ENCODE data around the gene ATG7.

ATG7 gene

GRCh38 chr3:11560746-11561145 is 288.5 kb downstream of the ATG7 start:
- no peak for TF ChIP-seq ZNF184 (tag by site-specific recombination; IDR thresholded peaks at IDR 0.05)
- no peak for TF ChIP-seq YY2 (tag by site-specific recombination; IDR thresholded peaks at IDR 0.05)
- TF ChIP-seq ZNF140 (tag by site-specific recombination; IDR thresholded peaks at IDR 0.05), result no peak
- no peak for TF ChIP-seq ZNF354C (tag by site-specific recombination; IDR thresholded peaks at IDR 0.05; ENCODE audit: borderline replicate concordance, low read depth)
- TF ChIP-seq ZNF639 (tag by site-specific recombination; IDR thresholded peaks at IDR 0.05), result no peak
- no peak for TF ChIP-seq ZNF211 (tag by site-specific recombination; IDR thresholded peaks at IDR 0.05; ENCODE audit: low read depth)
- TF ChIP-seq ZNF114 (tag by site-specific recombination; IDR thresholded peaks at IDR 0.05), result no peak
- no peak for TF ChIP-seq ZNF292 (tag by site-specific recombination; IDR thresholded peaks at IDR 0.05; ENCODE audit: borderline replicate concordance, low read depth)
- no peak overlapping the region for H3K4me3 ChIP-seq (ENCODE audit: low read depth, low read length)
- H3K36me3 ChIP-seq (ENCODE audit: control insufficient read depth in 2 of 2, insufficient read depth in 1 of 2, low read length in 2 of 2), result peaks cover 0 to 52% of the 10 kb centered on the region in 2 experiments; a peak in 1 of 3 replicates
- peaks cover 5% of the 10 kb centered on the region; the same call in 1 of the 2 replicates for H3K4me1 ChIP-seq (ENCODE audit: control insufficient read depth, insufficient read depth, low read length)
- POLR2A ChIA-PET, result no interaction called here
- no peak overlapping the region for H3K27ac ChIP-seq (ENCODE audit: extremely low read depth, low read depth, low read length)
- no peaks in the 10 kb centered on the region for H3K9me3 ChIP-seq (ENCODE audit: control insufficient read depth, insufficient read depth, low read depth, low read length)
- CTCF ChIA-PET, result interaction anchor here (0.7 to 0.8 kb wide), 3 partner anchors 27 to 205 kb away, joined by 3 to 4 read pairs (median 3); no protein-coding TSS in a partner anchor

- CTCF ChIA-PET, result interaction anchor here (0.6 kb wide), 1 partner anchor 213 kb away, joined by 4 read pairs; no protein-coding TSS in a partner anchor
- no peaks in the 10 kb centered on the region for H3K4me1 ChIP-seq (ENCODE audit: control insufficient read depth, insufficient read depth, low read length)
- no peak overlapping the region for H3K27ac ChIP-seq (ENCODE audit: extremely low read depth, low read depth, low read length)
- peak; percentile 89 for TF ChIP-seq ZIC2 (tag by site-specific recombination; IDR thresholded peaks at IDR 0.05)
- no peak for TF ChIP-seq ATF2 (tag by site-specific recombination; IDR thresholded peaks at IDR 0.05; ENCODE audit: low read depth)
- TF ChIP-seq ZBTB6 (tag by site-specific recombination; IDR thresholded peaks at IDR 0.05), result 0 out of 2 replicates have a peak, but pooled peaks have one; percentile 30
- TF ChIP-seq FEZF1 (tag by site-specific recombination; IDR thresholded peaks at IDR 0.05), result no peak
- TF ChIP-seq ZNF580 (tag by site-specific recombination; IDR thresholded peaks at IDR 0.05), result no peak
- H3K9me3 ChIP-seq (ENCODE audit: control insufficient read depth, insufficient read depth, low read depth, low read length), result no peaks in the 10 kb centered on the region
- peaks cover 0 to 56% of the 10 kb centered on the region in 2 experiments; a peak in 2 of 3 replicates for H3K36me3 ChIP-seq (ENCODE audit: control insufficient read depth in 2 of 2, insufficient read depth in 1 of 2, low read length in 2 of 2)
- POLR2A ChIA-PET, result interaction anchor here (0.6 kb wide), 1 partner anchor 37 kb away, joined by 3 read pairs; no protein-coding TSS in a partner anchor
- H3K4me3 ChIP-seq (ENCODE audit: low read depth, low read length), result no peak overlapping the region
These were observed 290.2 kb downstream of the ATG7 start for GRCh38 chr3:11562277-11562881.

- Histone ChIP-seq H3K9me3 (ENCODE audit: control insufficient read depth, insufficient read depth, low read depth, low read length) (no peaks in the 10 kb centered on the region), H3K4me3 (ENCODE audit: low read depth, low read length) (no peak overlapping the region), H3K27ac (ENCODE audit: extremely low read depth, low read depth, low read length) (no peak overlapping the region), H3K4me1 (ENCODE audit: control insufficient read depth, insufficient read depth, low read length) (no peaks in the 10 kb centered on the region), H3K36me3 (ENCODE audit: control insufficient read depth in 2 of 2, insufficient read depth in 1 of 2, low read length in 2 of 2) (peaks cover 0 to 52% of the 10 kb centered on the region in 2 experiments; a peak in 2 of 3 replicates)
- POLR2A ChIA-PET, result no interaction called here
- TF ChIP-seq ZNF24 (tag by site-specific recombination; IDR thresholded peaks at IDR 0.05) (no peak), ZNF391 (tag by site-specific recombination; IDR thresholded peaks at IDR 0.05; ENCODE audit: borderline replicate concordance, low read depth) (no peak), ZFP41 (tag by site-specific recombination; IDR thresholded peaks at IDR 0.05; ENCODE audit: borderline replicate concordance) (no peak), SALL2 (tag by site-specific recombination; IDR thresholded peaks at IDR 0.05; ENCODE audit: borderline replicate concordance) (no peak), ZNF211 (tag by site-specific recombination; IDR thresholded peaks at IDR 0.05; ENCODE audit: low read depth) (no peak), ZNF184 (tag by site-specific recombination; IDR thresholded peaks at IDR 0.05) (no peak), ZNF19 (tag by site-specific recombination; IDR thresholded peaks at IDR 0.05; ENCODE audit: low read depth) (no peak)
- CTCF ChIA-PET, result interaction anchor here (0.6 to 0.7 kb wide), 2 partner anchors 175 to 212 kb away, joined by 3 to 4 read pairs; no protein-coding TSS in a partner anchor
These were observed 291.1 kb downstream of the ATG7 start for GRCh38 chr3:11563159-11563864.
